LNCaP clone FGC (cell line): ENCODE data around the gene MIER1.
A peak's percentile ranks its signal among the peaks of the same experiment; 100 is the strongest.
"Not testable (repeated sequence)": the region's sequence is repeated elsewhere in the genome, so short reads cannot be mapped to it uniquely, and the experiment has no call there.

Experiments
- DNase-seq: peaks from one replicate; pipeline ENCODE4 v3.0.0-alpha.2; 2011; ENCODE audit warnings: low read depth
- H3K4me3 ChIP-seq: 2 replicates; pipeline ENCODE4 v1.5.1; 2011; ENCODE audit warnings: mild to moderate bottlenecking, low read depth, low read length, control low read depth
- TF ChIP-seq, protein P1 (sequence below): IDR thresholded peaks from 2 replicates; pipeline ENCODE4 v1.5.1; 2012; ENCODE audit warnings: mild to moderate bottlenecking; ENCODE audit not compliant: control insufficient read depth, insufficient read depth; ENCODE audit errors: extremely low read depth

MIER1 gene

DNA sequence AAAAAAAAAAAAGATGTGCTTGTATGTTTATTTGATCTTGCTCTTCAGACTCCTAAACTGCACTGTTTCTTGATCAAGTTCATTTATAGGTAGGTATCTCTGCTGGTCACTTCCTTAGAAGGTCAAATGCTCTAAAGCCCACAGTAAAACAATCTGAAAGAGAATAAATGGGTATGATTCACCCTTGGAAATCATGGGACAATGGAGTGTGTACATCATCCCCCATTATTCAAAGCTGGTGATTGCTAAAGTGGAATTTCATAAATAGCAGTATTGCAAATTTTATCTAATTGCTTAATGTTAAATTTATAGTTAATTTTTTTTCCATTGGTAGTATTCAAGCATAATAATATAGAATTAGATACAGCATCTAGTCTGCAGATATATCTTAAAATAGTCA, 53.4 kb downstream of the MIER1 start:
- TF ChIP-seq, protein P1, sequence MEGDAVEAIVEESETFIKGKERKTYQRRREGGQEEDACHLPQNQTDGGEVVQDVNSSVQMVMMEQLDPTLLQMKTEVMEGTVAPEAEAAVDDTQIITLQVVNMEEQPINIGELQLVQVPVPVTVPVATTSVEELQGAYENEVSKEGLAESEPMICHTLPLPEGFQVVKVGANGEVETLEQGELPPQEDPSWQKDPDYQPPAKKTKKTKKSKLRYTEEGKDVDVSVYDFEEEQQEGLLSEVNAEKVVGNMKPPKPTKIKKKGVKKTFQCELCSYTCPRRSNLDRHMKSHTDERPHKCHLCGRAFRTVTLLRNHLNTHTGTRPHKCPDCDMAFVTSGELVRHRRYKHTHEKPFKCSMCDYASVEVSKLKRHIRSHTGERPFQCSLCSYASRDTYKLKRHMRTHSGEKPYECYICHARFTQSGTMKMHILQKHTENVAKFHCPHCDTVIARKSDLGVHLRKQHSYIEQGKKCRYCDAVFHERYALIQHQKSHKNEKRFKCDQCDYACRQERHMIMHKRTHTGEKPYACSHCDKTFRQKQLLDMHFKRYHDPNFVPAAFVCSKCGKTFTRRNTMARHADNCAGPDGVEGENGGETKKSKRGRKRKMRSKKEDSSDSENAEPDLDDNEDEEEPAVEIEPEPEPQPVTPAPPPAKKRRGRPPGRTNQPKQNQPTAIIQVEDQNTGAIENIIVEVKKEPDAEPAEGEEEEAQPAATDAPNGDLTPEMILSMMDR: no peak
- DNase-seq: no peak
- no peak overlapping the region for H3K4me3 ChIP-seq

DNA sequence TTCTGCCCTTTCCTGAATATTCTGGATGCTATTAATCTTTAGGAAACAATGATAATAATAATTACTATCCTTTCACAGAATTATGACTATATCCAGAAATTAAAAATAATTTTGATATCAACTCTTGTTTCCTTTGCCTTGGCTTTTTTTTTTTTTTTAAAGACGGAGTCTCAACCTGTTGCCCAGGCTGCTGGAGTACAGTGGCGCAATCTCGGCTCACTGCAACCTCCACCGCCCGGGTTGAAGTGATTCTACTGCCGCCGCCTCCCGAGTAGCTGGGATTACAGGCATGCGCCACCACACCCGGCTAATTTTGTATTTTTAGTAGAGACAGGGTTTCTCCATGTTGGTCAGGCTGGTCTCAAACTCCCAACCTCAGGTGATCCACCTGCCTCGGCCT, 54.8 kb downstream of the MIER1 start:
- DNase-seq, H3K4me3 ChIP-seq: not testable (repeated sequence)

DNA sequence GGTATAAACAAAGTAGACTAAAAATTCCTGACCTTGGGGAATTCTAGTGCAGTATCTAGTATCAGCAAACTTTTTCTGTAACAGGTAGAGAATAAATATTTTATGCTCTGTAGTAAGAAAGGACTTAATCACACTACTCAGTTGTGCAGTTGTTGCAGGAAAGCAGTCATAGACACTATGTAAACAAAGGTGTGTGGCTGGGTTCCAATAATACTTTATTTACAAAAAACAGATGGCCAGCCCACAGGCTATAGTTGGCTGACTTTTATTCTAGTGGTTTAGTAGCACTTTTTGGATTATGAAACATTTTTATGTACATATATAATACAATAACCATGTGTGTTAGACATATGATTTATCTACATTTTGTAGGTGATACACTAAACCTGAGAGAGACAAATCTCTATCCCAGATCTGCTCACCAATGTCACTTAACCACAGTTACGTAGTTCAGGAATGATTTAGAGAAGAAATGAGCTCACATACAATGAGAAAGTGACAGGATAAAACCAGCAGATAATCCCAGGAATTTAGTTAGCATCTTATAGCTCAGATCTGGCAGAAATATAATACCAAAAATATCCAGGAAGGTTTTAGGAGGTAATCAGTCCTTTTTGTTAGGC, 56.1 kb downstream of the MIER1 start:
- no peak overlapping the region for H3K4me3 ChIP-seq
- TF ChIP-seq, protein P1: no peak
- peak; percentile 42 for DNase-seq

DNA sequence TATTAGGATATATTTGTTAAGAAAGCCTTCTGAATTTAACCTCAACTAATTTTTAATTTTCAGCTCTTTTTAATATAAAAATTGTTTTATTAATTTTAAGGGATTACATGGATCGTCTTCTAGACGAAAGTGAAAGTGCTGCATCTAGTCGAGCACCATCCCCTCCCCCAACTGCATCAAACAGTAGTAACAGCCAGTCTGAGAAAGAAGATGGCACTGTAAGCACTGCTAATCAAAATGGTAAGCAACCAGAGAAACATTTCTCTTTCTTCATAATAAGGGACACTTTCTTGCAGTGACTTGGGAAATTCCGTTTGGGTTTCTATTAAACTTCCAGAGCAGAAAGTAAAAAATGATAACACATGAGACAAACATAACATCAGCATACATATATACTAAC, 56.9 kb downstream of the MIER1 start:
- no peak overlapping the region for H3K4me3 ChIP-seq
- TF ChIP-seq, protein P1: no peak
- DNase-seq: no peak

DNA sequence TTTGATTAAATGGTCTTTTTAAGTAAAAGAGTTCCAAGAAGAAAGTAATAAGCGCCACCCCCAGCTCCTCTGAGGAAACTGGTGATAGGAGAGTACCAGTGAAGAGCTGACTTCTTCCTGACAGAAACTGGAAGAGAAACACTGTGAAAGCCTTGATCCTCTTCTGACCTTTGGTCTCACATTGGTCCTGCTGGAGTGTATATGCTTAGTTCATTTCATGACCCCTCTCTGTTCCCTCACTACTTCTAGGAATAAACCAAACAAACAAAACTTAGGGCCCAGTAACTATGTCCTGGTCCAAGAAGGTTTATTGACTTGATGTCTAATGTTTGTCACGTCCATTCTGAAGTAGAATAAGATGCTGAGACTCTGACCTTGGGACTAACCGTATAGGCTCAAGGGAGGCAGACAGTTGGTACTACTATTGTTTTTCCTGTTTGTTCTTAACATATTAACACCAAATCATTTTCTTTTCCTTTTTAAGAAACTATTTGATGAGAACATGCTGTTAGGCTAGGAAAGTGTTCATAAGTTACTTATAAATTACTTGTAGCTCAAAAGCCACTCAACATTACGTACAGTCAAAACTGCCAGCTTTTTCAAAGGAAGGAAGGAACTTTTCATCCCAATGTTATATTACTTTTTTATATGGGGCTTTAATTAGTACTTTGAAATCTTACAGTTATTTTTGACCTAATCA, 57.9 kb downstream of the MIER1 start:
- TF ChIP-seq, protein P1: no peak
- DNase-seq: no peak
- H3K4me3 ChIP-seq: no peak overlapping the region

DNA sequence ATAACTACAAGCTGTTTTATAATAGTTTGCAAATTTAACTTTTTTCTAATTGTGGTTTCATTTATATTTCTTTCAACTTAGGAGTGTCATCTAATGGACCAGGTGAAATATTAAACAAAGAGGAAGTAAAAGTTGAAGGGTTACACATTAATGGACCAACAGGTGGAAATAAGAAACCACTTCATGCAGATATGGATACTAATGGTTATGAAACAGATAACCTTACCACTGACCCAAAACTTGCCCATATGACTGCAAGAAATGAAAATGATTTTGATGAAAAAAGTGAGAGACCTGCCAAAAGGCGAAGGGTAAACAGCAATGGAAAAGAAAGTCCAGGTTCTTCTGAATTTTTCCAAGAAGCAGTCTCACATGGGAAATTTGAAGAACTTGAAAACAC, 59.7 kb downstream of the MIER1 start:
- H3K4me3 ChIP-seq: no peak overlapping the region
- no peak for DNase-seq
- TF ChIP-seq, protein P1: no peak

DNA sequence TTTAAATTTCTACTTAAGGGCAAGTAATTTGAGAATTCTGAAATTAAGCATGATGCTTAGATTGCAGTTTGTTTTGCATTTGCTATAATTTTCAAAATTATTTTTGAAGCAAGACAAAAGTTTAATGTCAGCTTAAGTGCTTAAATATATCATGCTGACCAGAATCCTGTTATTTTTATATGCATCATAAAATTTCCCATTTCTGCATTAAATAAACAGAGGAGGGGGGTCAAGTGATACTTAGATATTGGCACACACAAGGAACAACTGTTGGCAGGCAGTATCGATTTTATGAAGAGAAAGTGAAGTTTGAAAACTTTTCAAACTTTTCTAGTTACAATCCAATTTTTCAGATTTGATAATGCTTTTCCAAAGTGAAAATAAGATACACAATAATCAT, 61.0 kb downstream of the MIER1 start:
- TF ChIP-seq, protein P1: no peak

More for the DNA sequence above, 61.0 kb downstream of the MIER1 start:
- no peak for DNase-seq
- H3K4me3 ChIP-seq: no peak overlapping the region
